HG02885 (cell line): Measurements from ENCODE around the gene CD82.

Source experiments
- ATAC-seq: cut with Tn5 transposase; IDR thresholded peaks from one replicate; pipeline ENCODE4 v1.9.1; 2021; ENCODE audit warnings: mild to moderate bottlenecking; ENCODE audit not compliant: unreplicated experiment, poor library complexity

Gene CD82

DNA sequence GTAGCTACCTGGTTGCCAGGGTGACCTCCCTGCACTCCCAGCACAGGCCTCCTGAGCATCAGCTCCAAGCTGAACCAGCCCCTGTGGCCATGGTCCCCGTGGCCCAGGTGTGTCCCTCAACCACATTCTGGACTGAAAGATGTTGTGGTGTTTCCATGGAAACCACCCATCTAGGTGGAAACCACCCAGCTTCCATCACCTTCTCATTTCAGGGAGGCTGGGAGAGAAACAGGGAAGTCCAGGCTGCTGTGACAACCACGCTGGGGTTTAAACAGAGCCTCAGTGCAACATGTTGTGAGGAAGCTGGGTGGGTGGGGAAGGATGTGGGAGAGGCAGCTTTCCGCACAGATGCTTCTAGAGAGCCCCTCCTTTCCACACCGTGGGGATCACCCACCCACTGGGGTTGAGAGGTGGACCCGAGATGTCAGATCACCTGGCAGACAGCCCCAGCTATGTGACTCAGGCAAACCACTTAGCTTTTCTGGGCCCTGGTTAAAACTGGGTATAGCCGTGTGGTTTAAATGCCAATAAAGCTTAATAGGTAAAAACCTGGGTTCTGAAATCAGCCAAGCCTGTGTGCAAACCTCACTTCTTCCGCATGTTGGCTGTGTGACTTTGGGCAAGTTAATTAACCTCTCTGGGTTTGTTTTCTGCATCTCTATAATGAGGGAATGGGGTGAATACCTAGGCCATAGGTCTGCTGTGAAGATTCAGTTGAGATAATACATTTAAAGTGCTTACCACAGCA lies 46.4 kb downstream of the CD82 start:
- ATAC-seq = peak; percentile 35

- peak; percentile 32 for ATAC-seq
Observed at GRCh38 chr11:44613153-44613552, 47.7 kb downstream of the CD82 start.

DNA sequence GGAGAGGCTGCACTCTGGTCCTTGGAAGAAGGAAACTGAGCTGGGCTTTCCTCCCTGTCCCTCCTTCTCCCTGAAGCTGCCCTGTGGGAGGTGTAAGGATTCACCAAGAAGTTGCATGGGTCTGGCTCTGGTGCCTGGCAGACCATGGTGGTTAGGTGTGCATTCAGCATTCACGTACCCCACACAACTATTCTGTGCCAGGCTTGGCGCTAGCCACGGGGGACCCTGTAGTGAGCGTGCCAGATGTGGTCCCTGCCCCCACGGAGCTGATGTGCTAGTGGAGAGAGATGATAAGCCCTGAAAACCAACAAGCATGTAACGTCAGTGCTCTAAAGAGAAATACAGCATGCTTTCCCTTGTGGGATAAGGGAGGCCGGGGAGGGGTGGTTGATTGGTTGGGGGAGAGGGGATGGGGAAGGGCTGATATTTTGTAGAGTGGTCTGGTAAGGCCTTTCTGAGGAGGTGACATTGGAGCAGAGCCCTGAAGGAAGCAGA lies 48.9 kb downstream of the CD82 start:
- ATAC-seq = no peak

DNA sequence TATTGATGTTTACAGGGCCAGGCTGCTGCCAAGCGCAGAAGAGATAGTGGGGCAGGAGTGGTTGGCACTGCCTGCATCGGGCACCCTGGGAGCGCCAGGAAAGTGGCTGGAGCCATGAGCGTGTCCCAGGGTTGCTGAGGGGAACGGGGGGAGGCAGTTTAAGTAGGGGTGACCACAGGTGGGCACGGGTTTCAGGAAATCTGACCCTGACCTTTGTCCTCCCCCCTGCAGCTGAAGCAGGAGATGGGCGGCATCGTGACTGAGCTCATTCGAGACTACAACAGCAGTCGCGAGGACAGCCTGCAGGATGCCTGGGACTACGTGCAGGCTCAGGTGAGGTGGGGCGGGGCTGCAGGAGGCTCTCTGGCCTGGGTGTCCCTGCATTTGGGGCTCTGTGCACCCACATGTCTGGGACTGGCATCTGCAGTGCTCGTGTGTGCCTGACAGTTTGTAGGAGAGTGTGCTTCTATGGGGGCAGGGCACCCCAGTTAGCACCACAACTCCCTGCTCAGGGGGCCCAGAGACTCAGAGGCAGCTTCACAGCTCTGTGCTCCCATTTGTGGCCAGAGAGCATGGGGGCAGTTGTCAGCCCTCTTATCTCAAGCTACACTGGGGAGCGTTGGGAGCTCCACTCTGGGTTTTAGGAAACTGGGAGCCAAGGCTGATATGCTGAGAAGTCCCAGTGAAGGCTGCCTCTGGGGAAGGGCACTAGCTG lies 49.7 kb downstream of the CD82 start:
- ATAC-seq = no peak

- no peak for ATAC-seq
Observed at GRCh38 chr11:44615913-44616791, 50.7 kb downstream of the CD82 start.

GRCh38 chr11:44617671-44618461 lies 52.4 kb downstream of the CD82 start:
- no peak for ATAC-seq

DNA sequence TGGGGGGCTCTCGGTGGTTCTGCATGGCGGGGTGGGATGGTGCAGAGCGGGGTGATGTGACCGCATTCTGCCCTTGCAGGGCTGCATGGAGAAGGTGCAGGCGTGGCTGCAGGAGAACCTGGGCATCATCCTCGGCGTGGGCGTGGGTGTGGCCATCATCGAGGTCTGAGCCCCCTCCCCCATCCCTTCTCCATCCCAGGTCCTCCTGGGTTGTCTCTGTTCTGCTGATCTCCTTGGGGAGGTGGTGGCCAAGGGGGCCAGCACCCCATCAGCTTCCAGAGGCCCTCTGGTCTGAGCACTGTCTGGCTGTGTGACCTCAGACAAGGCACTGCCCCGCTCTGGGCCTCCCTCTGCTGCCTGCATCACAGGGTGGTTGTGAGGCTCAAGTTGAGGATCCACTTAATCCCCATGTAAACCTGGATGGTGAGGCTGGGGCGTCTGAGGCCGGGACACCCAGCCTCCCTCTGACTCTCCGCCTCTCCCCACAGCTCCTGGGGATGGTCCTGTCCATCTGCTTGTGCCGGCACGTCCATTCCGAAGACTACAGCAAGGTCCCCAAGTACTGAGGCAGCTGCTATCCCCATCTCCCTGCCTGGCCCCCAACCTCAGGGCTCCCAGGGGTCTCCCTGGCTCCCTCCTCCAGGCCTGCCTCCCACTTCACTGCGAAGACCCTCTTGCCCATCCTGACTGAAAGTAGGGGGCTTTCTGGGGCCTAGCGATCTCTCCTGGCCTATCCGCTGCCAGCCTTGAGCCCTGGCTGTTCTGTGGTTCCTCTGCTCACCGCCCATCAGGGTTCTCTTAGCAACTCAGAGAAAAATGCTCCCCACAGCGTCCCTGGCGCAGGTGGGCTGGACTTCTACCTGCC lies 53.3 kb downstream of the CD82 start:
- no peak for ATAC-seq

- ATAC-seq = no peak
Observed at GRCh38 chr11:44620328-44620725, 54.9 kb downstream of the CD82 start.

DNA sequence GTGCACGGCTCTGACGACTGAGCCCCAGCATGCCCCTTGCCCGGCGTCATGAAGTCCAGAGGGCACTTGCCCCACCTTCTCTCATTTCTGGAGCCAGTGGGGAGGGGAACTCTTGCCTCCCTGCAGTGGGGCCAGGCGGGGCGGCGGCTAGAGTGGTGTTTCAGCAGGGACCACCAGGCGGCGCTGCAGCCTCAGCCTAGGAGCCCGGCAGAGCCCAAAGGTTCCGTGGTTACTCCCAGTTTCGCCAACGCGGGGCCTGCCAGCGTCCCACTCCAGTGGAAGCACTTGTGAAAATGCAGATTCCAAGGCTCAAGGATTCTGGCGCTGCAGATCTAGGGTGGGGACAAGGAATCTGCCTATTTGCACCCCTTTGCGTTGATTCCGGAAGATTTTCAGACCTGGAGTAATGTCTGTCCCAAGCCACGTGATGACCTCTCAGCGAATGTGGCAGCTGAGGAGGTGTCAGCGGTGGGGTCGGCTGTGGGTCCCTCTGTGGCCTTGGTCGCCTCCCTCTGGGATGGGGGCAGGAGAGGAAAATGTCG lies 55.7 kb downstream of the CD82 start:
- ATAC-seq = no peak

DNA sequence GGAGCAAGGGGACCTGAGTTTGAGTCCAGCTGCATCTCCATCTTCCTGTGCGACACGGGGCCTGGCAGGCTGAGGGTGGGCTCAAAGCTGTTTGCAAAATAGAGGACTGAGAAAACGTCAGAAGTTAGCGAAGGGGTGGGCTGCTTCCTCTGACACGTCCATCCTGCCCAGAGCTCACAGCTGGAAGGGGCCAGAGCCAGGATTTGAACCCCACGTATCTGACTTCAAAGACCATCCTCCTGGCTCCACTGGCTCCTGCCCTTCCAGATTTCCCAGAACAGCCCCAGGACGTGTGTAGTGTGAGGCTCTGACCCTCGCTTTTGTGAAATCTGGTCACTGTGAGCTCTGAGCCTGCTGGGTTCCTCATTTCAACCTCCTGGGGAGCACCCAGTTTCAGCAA lies 56.3 kb downstream of the CD82 start:
- ATAC-seq = no peak

GRCh38 chr11:44622190-44622650 lies 56.8 kb downstream of the CD82 start:
- no peak for ATAC-seq

DNA sequence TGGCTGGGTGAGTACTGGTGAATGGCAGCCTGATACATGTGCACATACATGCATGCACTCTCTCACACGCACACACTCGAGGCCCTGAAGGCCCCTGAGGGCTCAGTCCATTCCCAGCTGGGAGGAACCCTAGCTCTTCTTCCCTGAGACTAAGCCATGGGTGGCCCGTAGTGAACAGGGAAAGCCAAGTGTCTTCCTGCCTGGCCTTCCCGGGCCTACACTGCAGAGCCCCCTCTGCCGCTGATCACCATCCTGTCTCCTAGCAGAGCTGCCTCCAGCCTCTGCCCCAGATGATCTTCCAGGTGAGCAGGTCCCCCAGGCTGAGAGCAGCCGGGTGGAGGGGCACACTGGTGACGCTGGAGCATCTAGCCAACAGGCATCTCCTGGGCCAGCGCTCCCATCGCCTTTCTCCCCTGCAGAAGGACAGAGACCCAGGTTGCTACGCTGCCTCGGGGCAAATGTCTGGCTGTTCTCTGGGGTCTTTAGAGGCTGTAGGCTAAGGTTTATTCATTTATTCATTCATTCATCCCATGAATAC lies 57.3 kb downstream of the CD82 start:
- ATAC-seq = no peak

- no peak for ATAC-seq
Observed at GRCh38 chr11:44623341-44623730, 57.9 kb downstream of the CD82 start.

DNA sequence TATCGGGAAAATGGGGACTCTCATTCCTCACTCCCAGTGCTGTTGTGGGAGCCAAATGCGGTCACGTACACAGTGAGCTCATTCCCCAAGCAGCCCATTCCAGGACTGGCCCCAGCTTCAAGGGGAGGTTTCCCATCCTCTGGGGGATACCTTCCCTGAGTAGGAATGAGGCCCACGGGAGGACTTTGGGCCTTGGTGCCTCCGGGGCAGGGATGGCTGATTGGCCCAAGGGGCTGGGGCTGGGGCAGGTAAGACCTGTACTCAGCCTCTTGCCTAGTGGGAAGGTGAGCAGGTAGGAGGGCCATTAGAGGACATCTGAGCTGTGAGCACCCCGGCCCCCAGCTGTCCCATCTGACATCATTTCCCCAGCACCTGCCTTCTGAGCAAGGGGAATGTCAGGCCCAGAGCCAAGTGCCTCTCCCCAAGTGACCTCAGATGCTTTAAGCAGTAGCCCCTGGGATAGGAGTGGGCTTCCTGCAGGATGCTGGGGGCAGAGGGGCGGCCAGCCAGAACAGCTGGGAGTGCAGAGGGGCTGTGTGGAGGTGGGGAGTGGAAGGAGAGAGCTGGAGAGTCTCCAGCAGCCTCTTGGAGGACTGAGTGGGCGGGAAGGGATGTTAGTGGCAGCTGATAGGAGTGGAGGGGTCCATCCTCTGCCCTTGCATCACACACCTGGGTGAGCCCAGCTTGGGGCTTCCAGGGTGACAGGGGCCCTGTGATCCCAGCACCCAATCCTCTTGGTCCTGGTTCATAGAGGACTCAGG lies 58.4 kb downstream of the CD82 start:
- ATAC-seq = no peak

DNA sequence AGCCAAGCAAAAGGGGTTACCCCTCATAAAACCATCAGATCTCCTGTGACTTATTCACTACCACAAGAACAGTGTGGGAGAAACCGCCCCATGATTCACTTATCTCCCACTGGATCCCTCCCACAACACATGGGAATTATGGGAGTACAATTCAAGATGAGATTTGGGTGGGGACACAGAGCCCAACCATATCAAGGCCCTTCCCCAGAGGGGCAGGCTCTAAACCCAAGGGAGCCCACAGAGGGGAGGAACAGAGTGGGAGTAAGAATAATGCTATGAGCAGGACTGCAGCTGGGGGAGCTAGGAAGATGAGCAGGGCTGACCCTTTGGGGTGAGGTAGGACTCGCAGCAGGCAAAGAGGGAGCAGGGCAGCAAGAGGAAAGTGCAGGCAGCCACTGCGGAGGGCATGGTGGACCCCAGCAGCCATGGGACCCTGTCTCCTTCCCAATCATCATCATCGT lies 59.3 kb downstream of the CD82 start:
- no peak for ATAC-seq

DNA sequence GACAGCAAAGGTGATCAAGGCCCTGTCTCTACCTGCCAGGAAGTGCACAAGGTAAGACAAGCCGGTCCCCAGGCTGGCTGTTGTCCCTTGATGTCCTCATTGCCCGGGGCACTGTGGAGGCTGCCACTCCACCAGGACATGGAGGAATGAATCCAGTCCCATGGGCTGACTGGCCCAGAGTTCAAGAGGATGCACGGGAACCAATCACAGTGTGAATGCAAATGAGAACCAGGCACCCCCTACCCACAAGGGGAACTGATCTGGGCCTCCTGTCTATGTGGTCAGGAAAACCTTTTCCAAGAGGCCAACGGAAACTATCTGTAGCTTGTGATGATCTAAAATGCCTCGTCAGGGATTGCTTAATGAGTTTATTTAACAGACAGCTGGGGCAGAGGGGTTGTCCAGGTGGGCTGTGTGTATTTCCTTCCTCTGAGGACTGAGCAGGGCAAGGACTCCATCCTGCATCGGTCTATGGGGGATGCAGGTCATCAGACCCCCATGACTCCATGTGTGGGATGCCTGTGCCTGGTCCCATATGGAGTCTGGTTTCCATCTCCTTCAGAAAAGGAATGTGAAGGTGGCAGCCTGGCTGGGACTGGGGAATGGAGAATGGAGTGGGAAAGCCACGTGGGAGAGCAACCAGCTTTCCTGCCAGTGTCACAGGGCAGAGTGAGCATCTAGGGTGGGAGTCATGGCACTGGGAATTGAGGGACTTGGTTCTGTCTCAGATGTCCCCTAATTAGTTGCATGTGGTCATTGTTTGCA lies 60.5 kb downstream of the CD82 start:
- ATAC-seq = no peak

GRCh38 chr11:44626645-44627044 lies 61.2 kb downstream of the CD82 start:
- ATAC-seq = no peak
